ENCODE data around the gene PIR.

Gene PIR

GRCh38 chrX:15475021-15475420 lies 18.1 kb downstream of the PIR start:
- TF ChIP-seq CTCF (IDR thresholded peaks at IDR 0.05; ENCODE audit: extremely low read depth, insufficient read depth, missing control alignments), result no peak
- in situ Hi-C loops (cut with MboI; ENCODE audit: low pct_unique_long_range_greater_than_20kb, low sequenced_read_pairs, unreplicated experiment), result loop anchor here (25.0 kb wide), 1 partner anchor 187 kb away; the partner anchor contains the start of gene CLTRN
- no peak for DNase-seq (ENCODE audit: low spot score)

GRCh38 chrX:15474028-15474427 lies 19.1 kb downstream of the PIR start:
- in situ Hi-C loops (cut with MboI; ENCODE audit: low pct_unique_long_range_greater_than_20kb, low sequenced_read_pairs, unreplicated experiment), result no loop called here
- TF ChIP-seq CTCF (IDR thresholded peaks at IDR 0.05; ENCODE audit: extremely low read depth, insufficient read depth, missing control alignments), result no peak
- no peak for DNase-seq (ENCODE audit: low spot score)

GRCh38 chrX:15472531-15472930 lies 20.6 kb downstream of the PIR start:
- in situ Hi-C loops (cut with MboI; ENCODE audit: low pct_unique_long_range_greater_than_20kb, low sequenced_read_pairs, unreplicated experiment), result no loop called here
- no peak for TF ChIP-seq CTCF (IDR thresholded peaks at IDR 0.05; ENCODE audit: extremely low read depth, insufficient read depth, missing control alignments)
- no peak for DNase-seq (ENCODE audit: low spot score)

- in situ Hi-C loops (cut with MboI; ENCODE audit: low pct_unique_long_range_greater_than_20kb, low sequenced_read_pairs, unreplicated experiment), result no loop called here
- TF ChIP-seq CTCF (IDR thresholded peaks at IDR 0.05; ENCODE audit: extremely low read depth, insufficient read depth, missing control alignments), result peak; percentile 84
- DNase-seq (ENCODE audit: low spot score), result peak; percentile 46
Measured at GRCh38 chrX:15471028-15471427, 22.1 kb downstream of the PIR start.

- no peak for TF ChIP-seq CTCF (IDR thresholded peaks at IDR 0.05; ENCODE audit: extremely low read depth, insufficient read depth, missing control alignments)
- in situ Hi-C loops (cut with MboI; ENCODE audit: low pct_unique_long_range_greater_than_20kb, low sequenced_read_pairs, unreplicated experiment), result loop anchor here (10.0 kb wide), 1 partner anchor 125 kb away; no protein-coding TSS in a partner anchor
- DNase-seq (ENCODE audit: low spot score), result no peak
Measured at GRCh38 chrX:15469613-15470012, 23.5 kb downstream of the PIR start.

GRCh38 chrX:15468036-15468435 lies 25.1 kb downstream of the PIR start:
- in situ Hi-C loops (cut with MboI; ENCODE audit: low pct_unique_long_range_greater_than_20kb, low sequenced_read_pairs, unreplicated experiment), result loop anchor here (10.0 kb wide), 1 partner anchor 123 kb away; no protein-coding TSS in a partner anchor
- DNase-seq (ENCODE audit: low spot score), result no peak
- TF ChIP-seq CTCF (IDR thresholded peaks at IDR 0.05; ENCODE audit: extremely low read depth, insufficient read depth, missing control alignments), result peak; percentile 55

All from GM13977 (cell line).